ENCODE results near the gene SLC16A4.
"Not testable (repeated sequence)": the region's sequence is repeated elsewhere in the genome, so short reads cannot be mapped to it uniquely, and the experiment has no call there.

Gene SLC16A4

DNA sequence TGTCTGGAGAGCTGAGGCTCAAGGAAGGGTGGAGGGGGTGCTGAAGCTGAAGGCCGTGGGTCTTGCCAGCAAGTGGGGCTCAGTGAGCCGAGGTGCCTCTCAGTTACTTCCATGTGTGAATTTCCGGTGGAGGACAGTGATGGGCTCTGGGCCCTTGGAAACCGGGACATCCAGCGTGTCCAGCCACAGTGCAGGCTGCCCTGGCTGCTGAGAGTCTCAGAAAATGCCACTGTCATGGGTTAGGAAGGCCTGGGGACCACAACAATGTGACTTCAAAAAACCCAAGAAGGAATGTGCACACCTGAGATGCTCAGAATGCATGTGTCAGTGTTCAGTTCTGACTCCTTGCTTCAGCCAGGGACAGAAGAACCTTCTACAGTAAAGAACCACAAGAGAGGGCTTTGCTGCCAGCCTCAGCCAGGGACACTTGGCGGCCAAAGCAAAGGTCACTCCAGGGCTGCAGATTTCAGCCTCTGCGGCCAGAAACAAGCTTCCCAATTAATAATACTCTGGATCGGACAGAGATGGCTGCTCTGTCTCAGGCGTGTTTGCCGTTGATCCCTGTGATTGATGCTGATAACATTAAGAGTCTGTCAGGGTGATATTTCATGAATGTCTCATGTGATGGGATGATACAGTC is 29.3 kb upstream of the SLC16A4 start:
- no peak for DNase-seq
- Histone ChIP-seq H2AFZ (ENCODE audit: low read depth, low read length) (no peak overlapping the region), H3K9me3 (ENCODE audit: insufficient read depth, low read length, severe bottlenecking) (no peaks in the 10 kb centered on the region), H3K27me3 (ENCODE audit: insufficient read depth, low read length, poor library complexity) (peaks cover 5% of the 10 kb centered on the region), H3K9ac (ENCODE audit: low read depth, low read length) (no peak overlapping the region), H3K36me3 (ENCODE audit: insufficient read depth, low read length) (no peaks in the 10 kb centered on the region), H3K4me3 (ENCODE audit: low read depth in 1 of 2, low read length in 2 of 2) (no peak overlapping the region), H3K27ac (ENCODE audit: low read length) (no peak overlapping the region), H3K4me1 (ENCODE audit: insufficient read depth, low read length) (no peaks in the 10 kb centered on the region), H3K79me2 (ENCODE audit: insufficient read depth, low read length) (no peaks in the 10 kb centered on the region), H4K20me1 (ENCODE audit: insufficient read depth, low read length) (no peaks in the 10 kb centered on the region), H3K4me2 (ENCODE audit: insufficient read depth, low read length) (no peak overlapping the region)
- ATAC-seq (ENCODE audit: insufficient read depth, low read depth): no peak
- no peak for TF ChIP-seq EZH2 (IDR thresholded peaks at IDR 0.05; ENCODE audit: borderline replicate concordance, low read depth, low read length, severe bottlenecking)
- TF ChIP-seq, protein P1, sequence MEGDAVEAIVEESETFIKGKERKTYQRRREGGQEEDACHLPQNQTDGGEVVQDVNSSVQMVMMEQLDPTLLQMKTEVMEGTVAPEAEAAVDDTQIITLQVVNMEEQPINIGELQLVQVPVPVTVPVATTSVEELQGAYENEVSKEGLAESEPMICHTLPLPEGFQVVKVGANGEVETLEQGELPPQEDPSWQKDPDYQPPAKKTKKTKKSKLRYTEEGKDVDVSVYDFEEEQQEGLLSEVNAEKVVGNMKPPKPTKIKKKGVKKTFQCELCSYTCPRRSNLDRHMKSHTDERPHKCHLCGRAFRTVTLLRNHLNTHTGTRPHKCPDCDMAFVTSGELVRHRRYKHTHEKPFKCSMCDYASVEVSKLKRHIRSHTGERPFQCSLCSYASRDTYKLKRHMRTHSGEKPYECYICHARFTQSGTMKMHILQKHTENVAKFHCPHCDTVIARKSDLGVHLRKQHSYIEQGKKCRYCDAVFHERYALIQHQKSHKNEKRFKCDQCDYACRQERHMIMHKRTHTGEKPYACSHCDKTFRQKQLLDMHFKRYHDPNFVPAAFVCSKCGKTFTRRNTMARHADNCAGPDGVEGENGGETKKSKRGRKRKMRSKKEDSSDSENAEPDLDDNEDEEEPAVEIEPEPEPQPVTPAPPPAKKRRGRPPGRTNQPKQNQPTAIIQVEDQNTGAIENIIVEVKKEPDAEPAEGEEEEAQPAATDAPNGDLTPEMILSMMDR (IDR thresholded peaks at IDR 0.05; ENCODE audit: borderline replicate concordance, extremely low read depth, low read length, poor library complexity, severe bottlenecking): no peak

- no peak overlapping the region for H3K4me3 ChIP-seq (ENCODE audit: low read depth in 1 of 2, low read length in 2 of 2)
- no peak for ATAC-seq (ENCODE audit: insufficient read depth, low read depth)
- TF ChIP-seq EZH2 (IDR thresholded peaks at IDR 0.05; ENCODE audit: borderline replicate concordance, low read depth, low read length, severe bottlenecking): no peak
- TF ChIP-seq, protein P1 (IDR thresholded peaks at IDR 0.05; ENCODE audit: borderline replicate concordance, extremely low read depth, low read length, poor library complexity, severe bottlenecking): no peak
- H3K9ac ChIP-seq (ENCODE audit: low read depth, low read length): no peak overlapping the region
- peaks cover 2% of the 10 kb centered on the region for H3K27me3 ChIP-seq (ENCODE audit: insufficient read depth, low read length, poor library complexity)
- H3K4me2 ChIP-seq (ENCODE audit: insufficient read depth, low read length): no peak overlapping the region
- H2AFZ ChIP-seq (ENCODE audit: low read depth, low read length): no peak overlapping the region
- no peaks in the 10 kb centered on the region for H3K36me3 ChIP-seq (ENCODE audit: insufficient read depth, low read length)
- H3K9me3 ChIP-seq (ENCODE audit: insufficient read depth, low read length, severe bottlenecking): no peaks in the 10 kb centered on the region
- no peaks in the 10 kb centered on the region for H3K79me2 ChIP-seq (ENCODE audit: insufficient read depth, low read length)
- no peaks in the 10 kb centered on the region for H4K20me1 ChIP-seq (ENCODE audit: insufficient read depth, low read length)
- H3K4me1 ChIP-seq (ENCODE audit: insufficient read depth, low read length): no peaks in the 10 kb centered on the region
- H3K27ac ChIP-seq (ENCODE audit: low read length): no peak overlapping the region
- DNase-seq: no peak
Observed at GRCh38 chr1:110418729-110419128, 27.9 kb upstream of the SLC16A4 start.

- H3K4me1 ChIP-seq (ENCODE audit: insufficient read depth, low read length): peaks cover 13% of the 10 kb centered on the region
- not testable (repeated sequence) for H2AFZ ChIP-seq (ENCODE audit: low read depth, low read length); H3K4me3 ChIP-seq (ENCODE audit: low read depth in 1 of 2, low read length in 2 of 2); H3K27me3 ChIP-seq (ENCODE audit: insufficient read depth, low read length, poor library complexity); H3K79me2 ChIP-seq (ENCODE audit: insufficient read depth, low read length); ATAC-seq (ENCODE audit: insufficient read depth, low read depth); H3K36me3 ChIP-seq (ENCODE audit: insufficient read depth, low read length); DNase-seq; H3K4me2 ChIP-seq (ENCODE audit: insufficient read depth, low read length); H3K9me3 ChIP-seq (ENCODE audit: insufficient read depth, low read length, severe bottlenecking); H4K20me1 ChIP-seq (ENCODE audit: insufficient read depth, low read length); H3K9ac ChIP-seq (ENCODE audit: low read depth, low read length); H3K27ac ChIP-seq (ENCODE audit: low read length)
Observed at GRCh38 chr1:110413045-110413444, 22.2 kb upstream of the SLC16A4 start.

- no peak overlapping the region for H3K9ac ChIP-seq (ENCODE audit: low read depth, low read length)
- peak; percentile 72 for ATAC-seq (ENCODE audit: insufficient read depth, low read depth)
- no peak overlapping the region for H3K4me2 ChIP-seq (ENCODE audit: insufficient read depth, low read length)
Observed at GRCh38 chr1:110412576-110412975, 21.8 kb upstream of the SLC16A4 start.

More at GRCh38 chr1:110412576-110412975, 21.8 kb upstream of the SLC16A4 start:
- H3K79me2 ChIP-seq (ENCODE audit: insufficient read depth, low read length): peaks cover 4% of the 10 kb centered on the region
- peaks cover 3% of the 10 kb centered on the region; the same call in 1 of the 2 replicates for H3K36me3 ChIP-seq (ENCODE audit: insufficient read depth, low read length)
- H3K4me3 ChIP-seq (ENCODE audit: low read depth in 1 of 2, low read length in 2 of 2): no peak overlapping the region
- no peaks in the 10 kb centered on the region for H3K27me3 ChIP-seq (ENCODE audit: insufficient read depth, low read length, poor library complexity)
- H4K20me1 ChIP-seq (ENCODE audit: insufficient read depth, low read length): no peaks in the 10 kb centered on the region
- no peaks in the 10 kb centered on the region for H3K9me3 ChIP-seq (ENCODE audit: insufficient read depth, low read length, severe bottlenecking)
- no peak overlapping the region for H2AFZ ChIP-seq (ENCODE audit: low read depth, low read length)
- H3K27ac ChIP-seq (ENCODE audit: low read length): no peak overlapping the region
- TF ChIP-seq, protein P1 (IDR thresholded peaks at IDR 0.05; ENCODE audit: borderline replicate concordance, extremely low read depth, low read length, poor library complexity, severe bottlenecking): peak; percentile 84
- TF ChIP-seq EZH2 (IDR thresholded peaks at IDR 0.05; ENCODE audit: borderline replicate concordance, low read depth, low read length, severe bottlenecking): no peak
- peaks cover 16% of the 10 kb centered on the region for H3K4me1 ChIP-seq (ENCODE audit: insufficient read depth, low read length)
- peak; percentile 63 for DNase-seq
